CD1c-positive myeloid dendritic cell (primary cell): ENCODE data around the gene FAM229B.
A peak's percentile ranks its signal among the peaks of the same experiment; 100 is the strongest.
"Not testable (repeated sequence)": the region's sequence is repeated elsewhere in the genome, so short reads cannot be mapped to it uniquely, and the experiment has no call there.

Experiments used
- DNase-seq: peaks from one replicate; pipeline ENCODE4 v3.0.0-alpha.2; 2016; ENCODE audit errors: extremely low spot score

FAM229B gene

GRCh38 chr6:112087136-112087911 lies at the start of gene FAM229B, which contains the start of gene TUBE1:
FAM229B (plus strand) TSS chr6:112087591; CDS start chr6:112099284, 11,693 bp downstream.
TUBE1 (minus strand) TSS chr6:112087482; CDS start chr6:112087434, 48 bp downstream.
- peak; percentile 95 for DNase-seq

GRCh38 chr6:112037783-112038216 lies 49.6 kb upstream of the FAM229B start:
- DNase-seq: peak; percentile 45

GRCh38 chr6:112038268-112038667 lies 49.1 kb upstream of the FAM229B start:
- no peak for DNase-seq

- DNase-seq: no peak
Observed at GRCh38 chr6:112038756-112039430, 48.5 kb upstream of the FAM229B start.

GRCh38 chr6:112039431-112039770 lies 48.0 kb upstream of the FAM229B start:
- no peak for DNase-seq

- DNase-seq: peak; percentile 31
Observed at GRCh38 chr6:112040956-112041355, 46.4 kb upstream of the FAM229B start.

GRCh38 chr6:112041535-112041934 lies 45.9 kb upstream of the FAM229B start:
- DNase-seq: no peak

- peak; percentile 93 for DNase-seq
Observed at GRCh38 chr6:112043032-112044007, 44.1 kb upstream of the FAM229B start.

GRCh38 chr6:112044196-112044595 lies 43.2 kb upstream of the FAM229B start:
- no peak for DNase-seq

GRCh38 chr6:112044856-112045255 lies 42.5 kb upstream of the FAM229B start:
- no peak for DNase-seq

- not testable (repeated sequence) for DNase-seq
Observed at GRCh38 chr6:112047523-112047922, 39.9 kb upstream of the FAM229B start.

- no peak for DNase-seq
Observed at GRCh38 chr6:112049026-112049799, 38.2 kb upstream of the FAM229B start.

GRCh38 chr6:112049996-112050395 lies 37.4 kb upstream of the FAM229B start:
- no peak for DNase-seq

- DNase-seq: no peak
Observed at GRCh38 chr6:112050429-112050828, 37.0 kb upstream of the FAM229B start.

GRCh38 chr6:112051251-112051740 lies 36.1 kb upstream of the FAM229B start:
- DNase-seq: not testable (repeated sequence)

GRCh38 chr6:112054001-112054400 lies 33.4 kb upstream of the FAM229B start, which contains the start of gene CCN6:
CCN6 (plus strand) TSS chr6:112054104; CDS start chr6:112054358, 254 bp downstream.
- DNase-seq: no peak

- no peak for DNase-seq
Observed at GRCh38 chr6:112054555-112055190, 32.7 kb upstream of the FAM229B start.

GRCh38 chr6:112058243-112059032 lies 29.0 kb upstream of the FAM229B start:
- DNase-seq: peak; percentile 6

GRCh38 chr6:112061605-112062004 lies 25.8 kb upstream of the FAM229B start:
- no peak for DNase-seq
